GM21576 (cell line): Measurements from ENCODE around the gene MAPK6.
"Not testable (repeated sequence)": the region's sequence is repeated elsewhere in the genome, so short reads cannot be mapped to it uniquely, and the experiment has no call there.

Experiments
- ATAC-seq: cut with Tn5 transposase; IDR thresholded peaks from one replicate; pipeline ENCODE4 v1.9.1; 2021; ENCODE audit warnings: mild to moderate bottlenecking, moderate library complexity; ENCODE audit not compliant: unreplicated experiment

MAPK6 gene

DNA sequence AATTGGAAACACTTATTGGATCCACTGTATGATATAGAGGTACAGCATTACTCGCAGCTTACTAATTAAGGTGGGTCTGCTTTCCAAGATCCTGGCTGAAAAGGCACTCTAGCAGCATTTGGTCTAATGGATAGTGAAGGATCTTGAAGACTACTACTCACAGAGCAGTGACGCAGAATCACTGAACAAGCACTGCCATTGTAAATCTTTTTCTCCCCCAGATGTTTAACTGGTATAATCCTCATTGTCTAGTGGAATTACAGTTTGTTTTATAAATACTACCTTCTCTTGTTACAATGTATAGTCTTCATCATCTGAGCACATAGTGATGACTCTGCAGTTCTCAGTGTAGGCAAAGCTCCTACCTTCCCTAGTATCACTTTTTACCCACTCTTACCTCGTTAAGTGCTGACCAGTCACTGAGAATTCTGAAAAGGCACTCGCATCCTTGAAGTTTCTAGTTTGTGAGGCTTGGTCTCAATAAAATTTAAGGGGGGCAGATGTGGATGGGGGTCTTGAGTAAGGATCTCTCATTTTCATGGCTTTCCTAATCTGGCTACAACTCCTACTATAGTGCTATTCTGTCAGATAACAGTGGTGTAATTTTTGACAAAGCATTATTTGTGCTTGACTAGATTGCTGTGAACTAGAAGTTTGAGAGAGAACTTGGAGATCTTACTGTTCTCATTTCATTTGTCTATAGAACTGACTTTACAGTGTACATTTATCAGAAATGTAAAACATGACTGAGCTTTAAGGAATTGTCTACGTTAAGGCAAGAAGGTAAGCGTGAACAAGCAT is 23.2 kb downstream of the MAPK6 start:
- ATAC-seq = no peak

- not testable (repeated sequence) for ATAC-seq
Observed at GRCh38 chr15:52045795-52046298, 26.8 kb downstream of the MAPK6 start.

DNA sequence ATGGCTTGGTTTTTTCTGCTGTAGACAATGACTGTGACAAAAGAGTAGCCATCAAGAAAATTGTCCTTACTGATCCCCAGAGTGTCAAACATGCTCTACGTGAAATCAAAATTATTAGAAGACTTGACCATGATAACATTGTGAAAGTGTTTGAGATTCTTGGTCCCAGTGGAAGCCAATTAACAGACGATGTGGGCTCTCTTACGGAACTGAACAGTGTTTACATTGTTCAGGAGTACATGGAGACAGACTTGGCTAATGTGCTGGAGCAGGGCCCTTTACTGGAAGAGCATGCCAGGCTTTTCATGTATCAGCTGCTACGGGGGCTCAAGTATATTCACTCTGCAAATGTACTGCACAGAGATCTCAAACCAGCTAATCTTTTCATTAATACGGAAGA is 27.5 kb downstream of the MAPK6 start:
- not testable (repeated sequence) for ATAC-seq

DNA sequence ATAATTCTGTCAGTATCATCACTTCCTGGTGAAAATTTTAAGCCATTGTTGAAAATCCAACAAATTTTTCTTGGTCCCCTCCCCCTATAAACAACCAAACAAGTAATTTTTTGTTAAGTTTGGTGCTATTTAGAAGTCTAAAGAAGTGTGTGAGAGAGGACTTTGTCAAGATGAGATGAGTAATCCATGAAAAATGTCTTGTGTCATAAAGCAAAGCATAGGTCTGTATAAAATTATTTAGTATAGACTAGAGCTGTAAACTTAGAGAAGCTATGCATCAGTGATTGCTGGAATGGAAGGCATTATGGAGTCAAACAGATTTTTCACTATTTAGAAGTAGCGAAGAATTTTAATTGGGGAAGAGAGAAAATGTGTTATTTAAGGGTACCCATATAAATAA is 31.4 kb downstream of the MAPK6 start:
- no peak for ATAC-seq

- no peak for ATAC-seq
Observed at GRCh38 chr15:52052066-52052935, 33.3 kb downstream of the MAPK6 start.

- ATAC-seq = no peak
Observed at GRCh38 chr15:52054381-52054780, 35.4 kb downstream of the MAPK6 start.

DNA sequence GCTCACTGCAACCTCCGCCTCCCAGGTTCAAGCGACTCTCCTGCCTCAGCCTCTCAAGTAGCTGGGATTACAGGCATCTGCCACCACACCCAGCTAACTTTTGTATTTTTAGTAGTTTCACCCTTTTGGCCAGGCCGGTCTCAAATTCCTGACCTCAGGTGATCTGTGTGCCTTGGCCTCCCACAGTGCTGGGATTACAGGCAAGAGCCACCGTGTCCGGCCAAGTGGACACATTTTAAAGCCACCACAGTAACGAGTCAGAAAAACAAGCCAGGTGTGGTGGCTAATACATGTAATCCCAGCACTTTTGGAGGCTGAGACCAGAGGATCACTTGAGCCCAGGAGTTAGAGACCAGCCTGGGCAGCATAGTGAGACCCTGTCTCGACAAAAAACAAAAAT is 35.8 kb downstream of the MAPK6 start:
- not testable (repeated sequence) for ATAC-seq

DNA sequence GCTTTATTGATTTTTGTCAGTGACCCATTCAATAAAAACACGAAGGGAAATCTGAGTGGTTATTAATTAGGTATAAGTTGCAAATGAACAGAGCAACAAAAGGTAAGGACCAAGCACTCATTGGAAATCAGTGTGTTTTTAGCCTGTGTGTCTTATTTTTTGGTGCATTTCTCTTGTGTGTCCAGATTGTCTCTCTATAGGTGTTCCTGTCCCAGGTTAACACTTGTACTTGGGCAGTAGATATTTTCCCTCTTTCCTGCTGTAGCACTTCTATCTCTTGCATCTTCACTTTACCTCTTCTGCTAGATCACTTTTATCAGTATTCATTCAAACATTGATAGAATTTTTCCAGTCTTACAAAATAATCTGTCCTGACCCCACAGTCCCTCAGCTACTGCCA is 37.0 kb downstream of the MAPK6 start:
- ATAC-seq = no peak

- no peak for ATAC-seq
Observed at GRCh38 chr15:52056496-52056895, 37.5 kb downstream of the MAPK6 start.

- no peak for ATAC-seq
Observed at GRCh38 chr15:52057996-52058395, 39.0 kb downstream of the MAPK6 start.

- no peak for ATAC-seq
Observed at GRCh38 chr15:52060501-52060900, 41.5 kb downstream of the MAPK6 start.

DNA sequence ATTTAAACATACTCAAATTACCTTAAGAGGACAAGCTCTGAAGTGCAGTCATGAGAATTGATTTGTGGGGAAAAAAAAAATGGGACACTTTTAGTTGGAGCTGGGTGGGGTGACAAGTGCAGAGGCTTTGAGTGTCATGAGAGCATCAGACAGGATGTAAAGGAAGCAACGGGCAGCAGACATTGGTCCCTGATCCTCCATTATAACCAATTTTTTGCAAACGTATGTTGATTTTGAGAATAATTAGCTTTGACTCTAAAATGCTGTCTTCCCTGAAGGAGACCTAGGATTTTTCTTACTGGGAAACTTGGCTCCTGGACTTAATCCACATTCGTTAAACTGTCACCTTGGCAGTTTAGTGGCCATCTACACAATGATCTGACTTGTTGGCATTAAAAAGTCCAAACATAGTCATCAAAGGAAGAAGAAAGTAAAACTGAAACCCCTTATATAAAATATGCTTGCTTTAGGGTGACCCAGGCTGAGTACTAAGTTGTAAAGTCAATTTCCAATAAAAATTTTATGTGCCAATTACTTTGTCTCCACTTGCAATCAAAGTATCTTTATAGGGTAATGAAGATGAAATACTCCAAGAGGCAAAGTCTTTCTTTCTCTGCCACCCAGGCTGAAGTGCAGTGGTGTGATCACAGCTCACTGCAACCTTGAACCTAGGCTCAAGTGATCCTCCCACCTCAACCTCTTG is 48.0 kb downstream of the MAPK6 start:
- no peak for ATAC-seq

DNA sequence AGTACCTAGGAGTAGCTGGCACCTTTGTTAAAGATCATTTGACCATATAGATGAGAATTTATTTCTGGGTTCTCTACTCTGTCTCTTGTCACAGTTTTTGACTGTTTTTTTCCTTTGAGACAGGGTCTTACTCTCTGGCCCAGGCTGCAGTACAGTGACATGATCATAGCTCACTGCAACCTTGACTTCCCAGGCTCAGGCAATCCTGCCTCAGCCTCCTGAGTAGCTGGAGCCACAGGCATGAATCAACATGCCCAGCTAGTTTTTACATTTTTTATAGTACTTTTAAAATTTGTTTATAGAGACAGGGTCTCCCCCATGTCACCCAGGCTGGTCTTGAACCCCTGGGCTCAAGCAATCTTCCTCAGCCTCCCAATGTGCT is 48.5 kb downstream of the MAPK6 start:
- no peak for ATAC-seq

DNA sequence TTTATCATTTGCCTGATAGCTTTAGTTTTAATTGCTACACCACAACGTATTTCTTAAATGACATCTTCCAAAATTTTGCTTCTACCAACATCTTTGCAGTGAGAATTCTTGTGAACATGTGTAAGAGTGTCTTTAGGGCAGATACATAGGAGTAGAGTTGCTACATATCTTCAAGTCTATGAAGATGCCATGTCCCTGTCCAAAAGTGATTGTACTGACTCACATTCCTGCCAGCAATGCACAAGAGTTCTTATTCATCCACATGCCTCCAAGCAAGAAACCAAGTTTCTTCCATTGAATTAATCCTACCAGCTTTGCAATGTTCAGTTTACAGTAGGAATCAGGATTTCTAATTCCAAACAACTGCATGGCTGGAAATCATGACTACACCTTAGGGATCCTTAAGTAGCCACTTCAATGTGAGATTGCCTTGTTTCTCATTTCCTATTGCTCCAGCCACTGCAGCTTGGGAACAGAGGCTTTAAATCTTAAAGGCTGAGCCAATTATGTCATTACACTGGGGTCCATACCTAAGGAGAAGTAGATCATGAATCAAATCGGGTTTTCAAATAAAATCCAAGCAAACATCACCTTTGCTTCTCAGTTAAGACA is 49.1 kb downstream of the MAPK6 start:
- no peak for ATAC-seq

DNA sequence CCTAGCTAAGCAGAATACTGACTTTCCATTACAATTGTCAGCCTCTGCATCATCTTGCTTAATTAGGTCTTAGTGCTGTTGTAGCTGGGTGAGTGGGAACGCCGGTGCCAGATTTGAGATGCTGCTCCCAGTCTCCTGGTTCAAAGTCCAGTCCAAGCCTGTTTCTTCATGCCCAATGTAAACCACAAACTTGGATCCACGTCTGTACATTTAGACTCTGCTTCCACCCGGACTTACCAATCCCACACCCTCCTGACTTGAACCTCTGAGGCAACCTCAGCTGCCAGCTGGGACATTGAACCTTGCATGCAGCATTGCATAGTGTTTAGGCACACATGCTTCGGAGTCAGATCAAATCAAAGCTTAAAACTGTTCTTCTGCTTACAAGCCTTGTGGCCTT is 50.5 kb downstream of the MAPK6 start:
- ATAC-seq = no peak

DNA sequence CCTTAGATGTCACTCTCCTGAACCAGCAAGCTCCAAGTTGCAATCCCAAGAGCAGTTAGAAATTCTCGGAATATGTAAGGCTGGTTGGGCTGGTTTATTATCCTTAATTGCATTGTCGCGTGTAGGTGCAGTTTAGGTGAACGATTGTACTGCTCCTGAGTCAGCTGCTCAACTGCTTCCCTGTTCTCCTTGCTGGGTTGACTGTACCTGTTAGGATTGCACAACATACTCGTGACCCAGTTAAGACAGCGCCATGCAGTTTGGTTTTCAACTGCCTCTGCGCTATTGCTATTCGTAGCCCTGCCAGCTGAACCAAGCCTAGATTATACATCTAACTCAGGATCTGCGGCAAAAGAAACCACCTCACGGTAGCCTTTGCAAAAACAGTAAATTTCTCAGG is 52.6 kb downstream of the MAPK6 start:
- no peak for ATAC-seq

- no peak for ATAC-seq
Observed at GRCh38 chr15:52076889-52077781, 58.1 kb downstream of the MAPK6 start.

- ATAC-seq = no peak
Observed at GRCh38 chr15:52078197-52078875, 59.3 kb downstream of the MAPK6 start.
